Activated CD4-positive, alpha-beta T cell treated with anti-CD3 and anti-CD28 coated beads, Interleukin-2, amount 10 ng/mL, durations not matched to agents 24 days and 14 days (primary cell): ENCODE data around the gene GALNS. TPM values are rescaled to one million over a fixed set of nuclear protein-coding genes. Genes with fewer than 3 reads are reported as not detected.
A peak's percentile ranks its signal among the peaks of the same experiment; 100 is the strongest.

ENCODE experiments used
- DNase-seq: peaks from one replicate; pipeline ENCODE4 v3.0.0; 2022
- H3K27ac Mint-ChIP-seq: one replicate; pipeline ENCODE4 v1.8.0; 2022; ENCODE audit warnings: mild to moderate bottlenecking, mixed read lengths
- H3K27me3 Mint-ChIP-seq: one replicate; pipeline ENCODE4 v1.8.0; 2022; ENCODE audit warnings: mixed read lengths
- H3K36me3 Mint-ChIP-seq: one replicate; pipeline ENCODE4 v1.8.0; 2022; ENCODE audit warnings: low read depth, mild to moderate bottlenecking, mixed read lengths
- H3K4me1 Mint-ChIP-seq: one replicate; pipeline ENCODE4 v1.8.0; 2021; ENCODE audit warnings: mixed read lengths
- H3K4me3 Mint-ChIP-seq: one replicate; pipeline ENCODE4 v1.8.0; 2022; ENCODE audit warnings: mild to moderate bottlenecking, moderate library complexity, mixed read lengths
- H3K9me3 Mint-ChIP-seq: one replicate; pipeline ENCODE4 v1.8.0; 2021; ENCODE audit warnings: mixed read lengths
- intact Hi-C: fragments of 100-400 bp; cut with micrococcal nuclease; formaldehyde crosslinking; loops from one replicate; pipeline ENCODE4 v1.15.1; 2023
- total RNA-seq: library from RNA; stranded (reverse); gene quantifications from 2 replicates; pipeline ENCODE4 v1.2.3, GENCODE V29; 2022

The GALNS gene
- total RNA-seq, 1 donor from 2014 or later, result 23.2 TPM

DNA sequence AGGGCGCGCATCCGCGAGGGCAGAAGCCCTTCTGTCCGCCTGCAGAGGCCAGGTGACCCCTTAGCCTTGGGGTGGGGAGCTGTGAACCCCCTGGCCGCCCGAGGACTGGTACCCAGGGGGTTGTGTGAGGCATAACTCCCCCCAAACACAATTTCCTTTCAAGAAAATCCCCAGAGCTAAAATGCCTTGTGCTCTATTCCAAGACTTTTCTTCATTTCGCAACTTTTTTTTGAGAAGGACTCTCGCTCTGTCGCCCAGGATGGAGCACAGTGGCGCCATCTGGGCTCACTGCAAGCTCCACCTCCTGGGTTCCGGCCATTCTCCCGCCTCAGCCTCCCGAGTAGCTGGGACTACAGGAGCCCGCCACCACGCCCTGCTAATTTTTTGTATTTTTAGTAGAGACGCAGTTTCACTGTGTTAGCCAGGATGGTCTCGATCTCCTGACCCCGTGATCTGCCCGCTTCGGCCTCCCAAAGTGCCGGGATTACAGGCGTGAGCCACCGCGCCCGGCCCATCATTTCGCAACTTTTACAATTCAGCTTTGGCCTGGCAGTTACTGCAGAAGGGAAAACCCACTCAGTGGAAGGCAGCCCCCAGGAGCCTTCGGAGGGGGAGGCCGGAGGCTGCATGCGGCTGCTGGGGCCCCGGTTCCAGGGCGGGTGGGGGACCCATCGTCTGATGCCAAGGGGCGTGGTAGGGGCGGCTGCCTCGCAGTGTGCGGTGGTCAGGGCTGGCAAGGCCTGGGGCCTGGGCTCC is 44.1 kb downstream of the GALNS start:
- peak overlapping the region; percentile 89 for H3K4me3 Mint-ChIP-seq
- H3K36me3 Mint-ChIP-seq, result peaks cover 27% of the 10 kb centered on the region
- H3K27ac Mint-ChIP-seq, result peak overlapping the region; percentile 92
- H3K9me3 Mint-ChIP-seq, result no peaks in the 10 kb centered on the region
- intact Hi-C loops, result loop anchor here (1.0 to 5.0 kb wide), 5 partner anchors 9 to 405 kb away; partner anchors contain the start of genes CDH15, CDT1, TRAPPC2L and ZNF778
- no peaks in the 10 kb centered on the region for H3K27me3 Mint-ChIP-seq
- H3K4me1 Mint-ChIP-seq, result peaks cover 15% of the 10 kb centered on the region
- peak; percentile 78 for DNase-seq

- peak within 1 kb of the TSS; percentile 89 for H3K4me3 Mint-ChIP-seq
- peak within 1 kb of the TSS; percentile 95 for H3K27ac Mint-ChIP-seq
- peaks cover 34% of the 10 kb centered on the region for H3K36me3 Mint-ChIP-seq
- H3K9me3 Mint-ChIP-seq, result no peaks in the 10 kb centered on the region
- H3K4me1 Mint-ChIP-seq, result peaks cover 15% of the 10 kb centered on the region
- no peaks in the 10 kb centered on the region for H3K27me3 Mint-ChIP-seq
- DNase-seq, result peak; percentile 99
- intact Hi-C loops, result loop anchor here (1.0 to 5.0 kb wide), 5 partner anchors 9 to 405 kb away; partner anchors contain the start of genes CDH15, CDT1, TRAPPC2L and ZNF778
These were observed 44.8 kb downstream of the GALNS start, which contains the start of gene APRT for GRCh38 chr16:88811769-88812512. APRT (minus strand) TSS chr16:88811928; CDS start chr16:88811899, 29 bp downstream.

- H3K4me1 Mint-ChIP-seq, result peaks cover 15% of the 10 kb centered on the region
- peak overlapping the region; percentile 89 for H3K4me3 Mint-ChIP-seq
- peak; percentile 93 for DNase-seq
- H3K27ac Mint-ChIP-seq, result peak overlapping the region; percentile 95
- intact Hi-C loops, result loop anchor here (5.0 kb wide), 1 partner anchor 406 kb away; the partner anchor contains the start of gene ZNF778
- no peaks in the 10 kb centered on the region for H3K27me3 Mint-ChIP-seq
- H3K9me3 Mint-ChIP-seq, result no peaks in the 10 kb centered on the region
- H3K36me3 Mint-ChIP-seq, result peaks cover 35% of the 10 kb centered on the region
These were observed 45.6 kb downstream of the GALNS start for GRCh38 chr16:88810912-88811768.

GRCh38 chr16:88810166-88810911 is 46.4 kb downstream of the GALNS start:
- Mint-ChIP-seq H3K36me3 (peaks cover 39% of the 10 kb centered on the region), H3K4me3 (peak overlapping the region; percentile 89), H3K9me3 (no peaks in the 10 kb centered on the region), H3K4me1 (peaks cover 15% of the 10 kb centered on the region), H3K27ac (peak overlapping the region; percentile 95), H3K27me3 (no peaks in the 10 kb centered on the region)
- intact Hi-C loops, result loop anchor here (5.0 kb wide), 1 partner anchor 407 kb away; the partner anchor contains the start of gene ZNF778
- DNase-seq, result peak; percentile 75

DNA sequence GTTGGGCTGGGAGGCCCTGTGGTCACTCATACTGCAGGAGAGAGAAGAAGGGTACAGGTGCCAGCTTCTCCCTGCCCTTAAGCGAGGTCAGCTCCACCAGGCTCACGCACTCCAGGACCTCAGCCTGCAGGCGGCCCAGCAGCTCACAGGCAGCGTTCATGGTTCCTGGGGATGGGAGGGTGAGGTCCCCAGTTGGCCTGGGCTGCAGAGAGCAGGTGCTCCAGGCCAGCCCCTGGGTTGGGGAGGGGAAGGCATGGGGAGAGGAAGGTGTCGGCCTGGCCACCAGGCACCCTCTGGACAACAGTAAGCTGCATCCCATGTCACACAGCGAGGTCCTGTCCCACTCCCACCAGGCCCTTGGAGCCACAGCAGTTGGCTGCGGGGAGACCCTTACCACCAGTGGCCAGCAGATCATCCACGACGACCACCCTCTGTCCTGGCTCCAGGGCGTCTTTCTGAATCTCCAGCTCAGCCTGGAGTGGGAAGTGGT is 47.0 kb downstream of the GALNS start:
- peak overlapping the region; percentile 95 for H3K27ac Mint-ChIP-seq
- peaks cover 39% of the 10 kb centered on the region for H3K36me3 Mint-ChIP-seq
- H3K4me1 Mint-ChIP-seq, result peaks cover 15% of the 10 kb centered on the region
- peak; percentile 63 for DNase-seq
- H3K27me3 Mint-ChIP-seq, result no peaks in the 10 kb centered on the region
- intact Hi-C loops, result loop anchor here (5.0 kb wide), 1 partner anchor 408 kb away; the partner anchor contains the start of gene ZNF778
- H3K9me3 Mint-ChIP-seq, result no peaks in the 10 kb centered on the region
- peak overlapping the region; percentile 89 for H3K4me3 Mint-ChIP-seq

DNA sequence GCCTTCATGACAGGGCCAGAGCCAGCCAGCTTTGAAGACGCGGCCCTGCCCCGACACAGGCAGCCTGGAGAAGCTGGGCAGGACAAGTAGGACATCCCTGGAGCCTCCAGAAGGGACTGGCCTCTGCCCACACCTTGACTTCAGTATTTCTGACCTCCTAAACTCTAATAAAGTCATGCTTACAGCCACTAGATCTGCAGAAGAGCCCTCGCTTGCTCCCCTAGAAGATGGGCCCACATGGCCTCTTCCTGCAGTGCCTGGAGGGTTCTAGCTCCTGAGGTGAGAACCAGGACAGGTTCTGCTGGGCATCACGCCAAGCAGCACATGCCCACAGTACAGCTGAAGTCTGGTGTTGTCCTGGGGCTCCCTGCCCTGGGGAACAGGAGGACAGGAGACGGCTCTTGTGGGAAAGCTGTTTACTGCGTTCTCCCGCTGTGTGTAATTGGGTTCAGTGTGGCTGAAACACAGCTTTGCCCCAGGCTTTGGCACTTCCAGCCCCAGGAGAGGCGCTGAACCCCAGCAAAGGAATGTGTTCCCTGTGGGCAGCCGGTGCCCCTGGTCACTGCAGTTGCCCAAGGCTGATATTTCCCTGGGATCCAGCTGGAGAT is 47.6 kb downstream of the GALNS start:
- H3K4me3 Mint-ChIP-seq, result peak overlapping the region; percentile 89
- H3K9me3 Mint-ChIP-seq, result no peaks in the 10 kb centered on the region
- peak; percentile 64 for DNase-seq
- peaks cover 44% of the 10 kb centered on the region for H3K36me3 Mint-ChIP-seq
- H3K4me1 Mint-ChIP-seq, result peaks cover 15% of the 10 kb centered on the region
- intact Hi-C loops, result no loop called here
- H3K27ac Mint-ChIP-seq, result peak overlapping the region; percentile 57
- no peaks in the 10 kb centered on the region for H3K27me3 Mint-ChIP-seq

- Mint-ChIP-seq H3K27ac (no peak overlapping the region), H3K4me3 (peak overlapping the region; percentile 48), H3K9me3 (no peaks in the 10 kb centered on the region), H3K27me3 (no peaks in the 10 kb centered on the region), H3K36me3 (peaks cover 45% of the 10 kb centered on the region), H3K4me1 (peaks cover 15% of the 10 kb centered on the region)
- intact Hi-C loops, result no loop called here
- DNase-seq, result no peak
These were observed 48.9 kb downstream of the GALNS start for GRCh38 chr16:88807626-88808453.

DNA sequence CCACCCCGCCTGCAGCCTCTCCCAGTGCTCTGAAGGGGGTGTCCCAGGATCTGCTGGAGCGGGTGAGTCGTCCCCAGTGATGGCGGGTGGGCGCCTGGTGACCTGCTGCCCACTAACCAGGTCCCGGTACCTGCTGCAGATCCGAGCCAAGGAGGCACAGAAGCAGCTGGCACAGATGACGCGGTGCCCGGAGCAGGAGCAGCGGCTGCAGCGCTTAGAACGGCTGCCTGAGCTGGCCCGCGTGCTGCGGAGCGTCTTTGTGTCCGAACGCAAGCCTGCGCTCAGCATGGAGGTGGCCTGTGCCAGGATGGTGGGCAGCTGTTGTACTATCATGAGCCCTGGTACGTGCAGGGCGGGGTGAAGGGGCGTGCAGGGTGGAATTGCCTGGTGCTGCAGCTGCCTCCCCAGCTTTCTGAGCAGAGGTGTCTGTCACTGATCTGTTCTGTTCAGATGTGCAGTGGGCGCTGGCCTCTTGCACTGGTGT is 49.6 kb downstream of the GALNS start:
- H3K36me3 Mint-ChIP-seq, result peaks cover 45% of the 10 kb centered on the region
- H3K27me3 Mint-ChIP-seq, result no peaks in the 10 kb centered on the region
- H3K9me3 Mint-ChIP-seq, result no peaks in the 10 kb centered on the region
- peaks cover 13% of the 10 kb centered on the region for H3K4me1 Mint-ChIP-seq
- DNase-seq, result peak; percentile 63
- intact Hi-C loops, result no loop called here
- peak overlapping the region; percentile 48 for H3K4me3 Mint-ChIP-seq
- H3K27ac Mint-ChIP-seq, result no peak overlapping the region

DNA sequence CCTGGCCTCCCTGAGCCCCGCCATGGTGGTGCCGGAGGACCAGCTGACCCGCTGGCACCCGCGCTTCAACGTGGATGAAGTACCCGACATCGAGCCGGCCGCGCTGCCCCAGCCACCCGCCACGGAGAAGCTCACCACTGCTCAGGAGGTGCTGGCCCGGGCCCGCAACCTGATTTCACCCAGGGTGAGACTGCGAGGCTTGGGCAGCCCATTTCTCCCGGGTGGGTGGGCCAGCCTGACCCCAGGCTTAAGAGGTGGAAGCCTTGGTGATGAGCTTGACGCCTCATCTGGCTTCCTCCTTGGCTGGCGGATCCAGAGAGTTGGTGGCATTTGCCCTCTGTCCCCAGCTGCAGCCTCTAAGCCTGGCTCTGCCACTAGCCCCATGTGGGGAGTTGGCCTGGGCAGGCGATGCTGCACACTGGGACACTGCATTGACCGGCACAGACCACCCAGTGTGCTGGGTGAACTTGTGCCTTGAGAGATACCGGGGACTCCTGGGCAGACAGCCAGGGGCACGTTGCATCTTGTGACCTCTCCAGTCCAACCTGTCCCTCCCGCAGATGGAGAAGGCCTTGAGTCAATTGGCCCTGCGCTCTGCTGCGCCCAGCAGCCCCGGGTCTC is 50.1 kb downstream of the GALNS start:
- DNase-seq, result peak; percentile 61
- Mint-ChIP-seq H3K36me3 (peaks cover 45% of the 10 kb centered on the region), H3K9me3 (no peaks in the 10 kb centered on the region), H3K27ac (no peak overlapping the region), H3K27me3 (no peaks in the 10 kb centered on the region), H3K4me3 (peak overlapping the region; percentile 41), H3K4me1 (peaks cover 11% of the 10 kb centered on the region)
- intact Hi-C loops, result no loop called here

GRCh38 chr16:88805887-88806393 is 50.8 kb downstream of the GALNS start:
- peaks cover 44% of the 10 kb centered on the region for H3K36me3 Mint-ChIP-seq
- no peak overlapping the region for H3K27ac Mint-ChIP-seq
- peaks cover 13% of the 10 kb centered on the region for H3K4me1 Mint-ChIP-seq
- DNase-seq, result no peak
- intact Hi-C loops, result no loop called here
- peak overlapping the region; percentile 41 for H3K4me3 Mint-ChIP-seq
- no peaks in the 10 kb centered on the region for H3K27me3 Mint-ChIP-seq
- no peaks in the 10 kb centered on the region for H3K9me3 Mint-ChIP-seq

- peak overlapping the region; percentile 83 for H3K4me3 Mint-ChIP-seq
- H3K27me3 Mint-ChIP-seq, result no peaks in the 10 kb centered on the region
- H3K9me3 Mint-ChIP-seq, result no peaks in the 10 kb centered on the region
- H3K4me1 Mint-ChIP-seq, result peaks cover 18% of the 10 kb centered on the region
- no peak for DNase-seq
- peaks cover 40% of the 10 kb centered on the region for H3K36me3 Mint-ChIP-seq
- no peak overlapping the region for H3K27ac Mint-ChIP-seq
- intact Hi-C loops, result no loop called here
These were observed 51.4 kb downstream of the GALNS start for GRCh38 chr16:88805340-88805715.
